ENCODE data around the gene WDR91.
"Not testable (repeated sequence)": the region's sequence is repeated elsewhere in the genome, so short reads cannot be mapped to it uniquely, and the experiment has no call there.

Gene WDR91

GRCh38 chr7:135215180-135215579 is 3.9 kb upstream of the WDR91 start:
- DNase-seq (ENCODE audit: insufficient read length, low spot score) (no peak), FAIRE-seq (no peak)
- TF ChIP-seq POLR2A (IDR thresholded peaks at IDR 0.05; ENCODE audit: low read depth, low read length), result no peak

- FAIRE-seq (no peak), DNase-seq (ENCODE audit: insufficient read length, low spot score) (no peak)
- TF ChIP-seq POLR2A (IDR thresholded peaks at IDR 0.05; ENCODE audit: low read depth, low read length), result no peak
These were observed 2.5 kb upstream of the WDR91 start for GRCh38 chr7:135213831-135214230.

- not testable (repeated sequence) for FAIRE-seq
These were observed 790 bp upstream of the WDR91 start for GRCh38 chr7:135211946-135212685.

GRCh38 chr7:135210888-135211178 is 493 bp downstream of the WDR91 start:
- FAIRE-seq, result no peak
- DNase-seq (ENCODE audit: insufficient read length, low spot score), result no peak
- TF ChIP-seq POLR2A (IDR thresholded peaks at IDR 0.05; ENCODE audit: low read depth, low read length), result no peak

More at GRCh38 chr7:135211946-135212685, 790 bp upstream of the WDR91 start:
- DNase-seq (ENCODE audit: insufficient read length, low spot score), result not testable (repeated sequence)

- no peak for TF ChIP-seq POLR2A (IDR thresholded peaks at IDR 0.05; ENCODE audit: low read depth, low read length)
- DNase-seq (ENCODE audit: insufficient read length, low spot score), result no peak
- no peak for FAIRE-seq
These were observed 2.0 kb downstream of the WDR91 start for GRCh38 chr7:135209225-135209834.

- no peak for FAIRE-seq
- TF ChIP-seq POLR2A (IDR thresholded peaks at IDR 0.05; ENCODE audit: low read depth, low read length), result no peak
- DNase-seq (ENCODE audit: insufficient read length, low spot score), result no peak
These were observed 3.1 kb downstream of the WDR91 start for GRCh38 chr7:135208102-135208793.

- FAIRE-seq (no peak), DNase-seq (ENCODE audit: insufficient read length, low spot score) (no peak)
- TF ChIP-seq POLR2A (IDR thresholded peaks at IDR 0.05; ENCODE audit: low read depth, low read length), result no peak
These were observed 3.8 kb downstream of the WDR91 start for GRCh38 chr7:135207406-135208101.

GRCh38 chr7:135206941-135207391 is 4.4 kb downstream of the WDR91 start:
- DNase-seq (ENCODE audit: insufficient read length, low spot score) (no peak), FAIRE-seq (no peak)

GRCh38 chr7:135205850-135206249 is 5.5 kb downstream of the WDR91 start:
- no peak for TF ChIP-seq POLR2A (IDR thresholded peaks at IDR 0.05; ENCODE audit: low read depth, low read length)
- DNase-seq (ENCODE audit: insufficient read length, low spot score), result no peak
- no peak for FAIRE-seq

More at GRCh38 chr7:135206941-135207391, 4.4 kb downstream of the WDR91 start:
- no peak for TF ChIP-seq POLR2A (IDR thresholded peaks at IDR 0.05; ENCODE audit: low read depth, low read length)

- no peak for FAIRE-seq
- no peak for TF ChIP-seq POLR2A (IDR thresholded peaks at IDR 0.05; ENCODE audit: low read depth, low read length)
- DNase-seq (ENCODE audit: insufficient read length, low spot score), result no peak
These were observed 6.5 kb downstream of the WDR91 start for GRCh38 chr7:135204876-135205275.

- TF ChIP-seq POLR2A (IDR thresholded peaks at IDR 0.05; ENCODE audit: low read depth, low read length), result no peak
- no peak for DNase-seq (ENCODE audit: insufficient read length, low spot score)
- FAIRE-seq, result no peak
These were observed 7.0 kb downstream of the WDR91 start for GRCh38 chr7:135204341-135204749.

GRCh38 chr7:135201350-135201749 is 10.0 kb downstream of the WDR91 start:
- FAIRE-seq (no peak), DNase-seq (ENCODE audit: insufficient read length, low spot score) (no peak)
- TF ChIP-seq POLR2A (IDR thresholded peaks at IDR 0.05; ENCODE audit: low read depth, low read length), result no peak

GRCh38 chr7:135200821-135201331 is 10.4 kb downstream of the WDR91 start:
- no peak for DNase-seq (ENCODE audit: insufficient read length, low spot score)
- TF ChIP-seq POLR2A (IDR thresholded peaks at IDR 0.05; ENCODE audit: low read depth, low read length), result no peak
- FAIRE-seq, result no peak

- DNase-seq (ENCODE audit: insufficient read length, low spot score), result no peak
- no peak for TF ChIP-seq POLR2A (IDR thresholded peaks at IDR 0.05; ENCODE audit: low read depth, low read length)
- FAIRE-seq, result no peak
These were observed 11.9 kb downstream of the WDR91 start for GRCh38 chr7:135199439-135199838.
